Measurements from ENCODE around the gene RFWD3. TPM values are rescaled to one million over a fixed set of nuclear protein-coding genes. Genes with fewer than 3 reads are reported as not detected.

The RFWD3 gene
- total and polyA plus RNA-seq, 2 of the 13 experiments (the other 11 are each of a cell fraction or from before 2014, with no cell fraction given) = 23.4 to 62.6 TPM

- peak; percentile 59 for TF ChIP-seq YY1 (IDR thresholded peaks at IDR 0.05; ENCODE audit: insufficient read depth, insufficient replicate concordance, low read depth, low read length)
- 0 out of 2 replicates have a peak, but pooled peaks have one; percentile 74 for TF ChIP-seq ZNF766 (CRISPR knock-in tag; IDR thresholded peaks at IDR 0.05; ENCODE audit: borderline replicate concordance)
- TF ChIP-seq NR2F6 (IDR thresholded peaks at IDR 0.05) = peak; percentile 27; the same call in 1 of the 2 replicates
- TF ChIP-seq NR2F6 (CRISPR knock-in tag; IDR thresholded peaks at IDR 0.05) = peak; percentile 47; the same call in 1 of the 2 replicates
- TF ChIP-seq PCBP2 (optimal IDR thresholded peaks at IDR 0.05; ENCODE audit: low read depth, low read length, poor library complexity, severe bottlenecking) = no peak
- peak; percentile 82 for TF ChIP-seq ZNF614 (CRISPR knock-in tag; IDR thresholded peaks at IDR 0.05; ENCODE audit: borderline replicate concordance)
- 0 out of 2 replicates have a peak, but pooled peaks have one; percentile 50 for TF ChIP-seq RFXAP (CRISPR knock-in tag; IDR thresholded peaks at IDR 0.05; ENCODE audit: borderline replicate concordance)
- TF ChIP-seq ZSCAN12 (CRISPR knock-in tag; IDR thresholded peaks at IDR 0.05) = peak; percentile 44; the same call in 1 of the 2 replicates
- peak; percentile 88 for TF ChIP-seq MIXL1 (CRISPR knock-in tag; IDR thresholded peaks at IDR 0.05)
- TF ChIP-seq ZBTB34 (CRISPR knock-in tag; IDR thresholded peaks at IDR 0.05) = no peak
- no peak for TF ChIP-seq RFXANK (CRISPR knock-in tag; IDR thresholded peaks at IDR 0.05)
- 0 out of 2 replicates have a peak, but pooled peaks have one; percentile 26 for TF ChIP-seq ZNF503 (CRISPR knock-in tag; IDR thresholded peaks at IDR 0.05)
- TF ChIP-seq FOSL2 (CRISPR knock-in tag; IDR thresholded peaks at IDR 0.05) = peak; percentile 29; the same call in 1 of the 2 replicates
- no peak for TF ChIP-seq ZBTB1 (CRISPR knock-in tag; IDR thresholded peaks at IDR 0.05; ENCODE audit: borderline replicate concordance)
- no peak for TF ChIP-seq ZNF788 (CRISPR knock-in tag; IDR thresholded peaks at IDR 0.05; ENCODE audit: borderline replicate concordance)
- 0 out of 2 replicates have a peak, but pooled peaks have one; percentile 49 for TF ChIP-seq ZBTB25 (CRISPR knock-in tag; IDR thresholded peaks at IDR 0.05)
- no peak for TF ChIP-seq NR3C1 (CRISPR knock-in tag; IDR thresholded peaks at IDR 0.05)
- peak; percentile 68 for TF ChIP-seq THAP11 (CRISPR knock-in tag; IDR thresholded peaks at IDR 0.05)
- no peak for TF ChIP-seq ZNF407 (CRISPR knock-in tag; IDR thresholded peaks at IDR 0.05; ENCODE audit: not compliant biosample characterization)
Measured at GRCh38 chr16:74709441-74709877, 42.8 kb upstream of the RFWD3 start (continued).

Data from HepG2 (cell line).